GM21529 (cell line): Measurements from ENCODE around the gene GLIS1.

Experiments
- ATAC-seq: cut with Tn5 transposase; IDR thresholded peaks from one replicate; pipeline ENCODE4 v1.9.1; 2021; ENCODE audit not compliant: unreplicated experiment

Gene GLIS1

DNA sequence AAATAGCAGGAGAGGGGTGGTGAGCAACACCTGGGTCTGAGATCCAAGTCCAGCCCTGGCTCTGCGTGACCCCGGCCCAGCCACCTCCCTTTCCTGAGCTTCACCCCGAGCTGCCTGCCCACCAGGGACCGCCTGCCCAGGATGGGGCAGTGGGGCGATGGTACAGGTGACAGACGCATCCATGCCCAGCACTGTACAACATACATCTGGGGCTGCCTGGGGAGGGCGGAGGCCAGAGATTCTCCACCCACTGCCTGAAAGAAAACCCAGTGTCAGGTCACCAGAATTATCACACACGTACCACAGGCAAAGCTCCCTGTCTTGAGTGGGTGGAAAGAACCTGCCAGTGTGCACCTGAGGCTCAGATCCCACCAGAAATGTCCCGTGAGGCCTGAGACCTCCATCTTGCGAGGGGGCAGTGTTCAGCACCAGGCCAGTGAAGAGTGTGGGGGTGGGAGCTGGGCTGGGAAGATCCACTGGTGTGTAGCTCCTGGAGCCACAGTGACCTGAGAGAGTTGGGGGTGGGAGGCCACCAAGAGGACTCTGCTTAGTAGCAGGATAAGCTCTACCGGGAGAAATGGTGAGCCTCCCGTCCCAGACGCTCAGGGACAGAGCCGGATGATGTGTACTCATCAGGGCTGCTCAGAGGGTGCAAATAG, 198.2 kb downstream of the GLIS1 start:
- no peak for ATAC-seq

DNA sequence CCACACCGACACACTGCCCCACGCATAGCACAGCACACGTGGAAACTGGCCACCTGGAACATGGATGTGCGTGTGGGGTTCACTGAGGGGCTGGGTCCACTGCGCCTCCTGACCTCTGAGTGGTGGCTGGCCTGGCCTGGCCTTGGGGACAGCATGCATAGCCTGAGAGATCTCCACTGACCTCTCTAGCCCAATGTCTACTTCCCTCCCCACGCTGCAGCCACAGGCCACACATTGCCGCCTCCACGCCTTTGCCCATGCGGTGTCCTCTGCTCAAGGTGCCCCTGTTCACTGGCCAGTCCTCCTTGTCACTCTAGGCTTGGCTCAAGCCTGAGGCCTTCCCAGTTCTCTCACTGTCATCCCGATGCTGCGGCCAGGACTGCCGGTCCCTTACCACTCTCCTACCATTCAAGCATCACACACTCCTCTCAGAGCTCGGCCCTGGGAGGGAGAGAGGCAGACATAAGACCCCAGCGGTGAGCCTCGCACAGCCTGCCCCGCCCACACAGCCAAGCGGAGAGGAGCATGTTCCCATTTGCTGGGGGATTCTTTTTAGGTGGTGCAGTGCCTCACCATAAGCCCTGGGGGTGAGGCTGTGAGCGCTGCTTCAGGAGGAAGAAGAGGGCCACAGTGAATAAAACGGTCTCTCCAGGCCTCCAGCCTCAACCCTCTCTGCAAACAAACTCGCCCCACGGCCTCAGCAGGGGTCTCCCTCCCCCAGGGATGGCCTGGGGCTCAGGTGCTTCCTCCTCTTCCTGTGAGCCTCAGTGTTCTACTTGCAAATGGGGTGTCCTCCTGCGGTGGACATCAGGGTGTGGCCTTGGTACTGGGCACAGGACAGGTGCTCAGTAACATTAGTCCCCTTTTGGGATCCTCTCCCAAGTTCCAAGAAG, 199.0 kb downstream of the GLIS1 start:
- no peak for ATAC-seq

DNA sequence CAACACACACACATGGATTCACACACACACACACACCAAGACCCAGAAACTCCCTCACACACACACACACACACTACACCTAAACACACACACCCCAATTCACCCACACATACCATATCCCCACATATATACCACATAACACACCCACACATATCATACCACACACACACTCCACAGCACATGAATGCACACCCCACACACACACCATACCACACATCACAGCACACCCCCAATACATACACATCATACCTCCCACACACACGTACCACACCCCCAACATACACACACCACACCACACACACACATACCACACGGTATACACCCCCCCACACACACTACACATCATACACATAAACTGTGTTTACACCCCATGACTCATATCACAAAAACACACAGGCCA, 199.7 kb downstream of the GLIS1 start:
- no peak for ATAC-seq

DNA sequence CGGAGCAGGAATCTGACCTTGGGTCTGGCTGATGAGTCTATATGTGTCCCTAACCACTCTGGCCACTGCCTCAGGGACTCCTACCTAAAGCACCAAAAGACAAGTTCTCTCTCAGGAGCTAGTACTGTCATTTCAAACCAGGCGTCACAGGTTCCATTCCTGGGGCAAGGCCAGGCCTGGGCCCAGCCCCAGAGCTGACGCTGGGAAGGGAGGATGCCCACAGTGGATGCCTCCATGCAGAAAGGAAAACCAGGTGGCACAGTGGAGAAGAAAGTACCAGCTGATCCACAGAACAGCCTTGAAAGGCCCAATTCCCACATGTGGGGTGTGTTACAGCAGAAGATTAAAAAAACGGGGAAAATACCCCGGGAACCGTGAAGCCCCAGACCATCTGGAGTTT, 202.4 kb downstream of the GLIS1 start:
- ATAC-seq: no peak

DNA sequence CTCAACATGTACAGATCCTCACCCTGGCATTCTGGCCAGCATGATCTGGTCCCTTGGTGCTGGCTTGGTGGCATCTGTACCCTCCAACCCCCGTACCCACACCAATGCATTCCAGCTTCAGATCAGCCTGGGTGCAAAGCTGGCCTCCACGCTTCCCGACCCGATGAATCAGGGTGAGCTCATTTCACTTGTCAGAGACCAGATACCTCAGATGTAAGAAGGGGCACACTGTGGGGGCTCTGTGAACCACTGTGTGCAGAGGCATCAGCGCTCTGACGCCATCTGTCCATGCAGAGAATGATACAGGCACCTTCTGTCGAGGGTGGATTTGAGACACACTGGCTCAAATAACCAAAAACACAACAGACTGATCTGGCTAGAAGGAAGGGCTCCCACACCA, 203.1 kb downstream of the GLIS1 start:
- no peak for ATAC-seq

DNA sequence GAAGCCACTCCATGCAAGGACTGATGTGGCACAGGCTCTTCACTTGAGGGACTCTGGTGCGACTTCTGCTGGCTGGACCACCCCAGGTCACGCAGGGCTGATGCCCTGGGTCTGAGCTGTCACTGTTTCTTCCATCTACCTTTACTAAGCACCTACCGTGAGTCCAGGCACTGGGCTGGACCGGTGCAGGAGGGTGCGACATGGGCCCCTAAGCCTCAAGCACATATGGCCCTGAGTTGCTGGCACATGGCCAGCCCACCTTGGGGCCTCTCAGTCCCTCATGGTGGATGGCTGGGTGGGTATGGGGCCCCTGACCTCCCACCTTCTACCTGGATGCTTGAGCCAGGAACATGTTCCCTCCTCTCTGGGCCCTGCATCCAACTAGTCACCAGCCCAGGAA, 203.7 kb downstream of the GLIS1 start:
- ATAC-seq: no peak

DNA sequence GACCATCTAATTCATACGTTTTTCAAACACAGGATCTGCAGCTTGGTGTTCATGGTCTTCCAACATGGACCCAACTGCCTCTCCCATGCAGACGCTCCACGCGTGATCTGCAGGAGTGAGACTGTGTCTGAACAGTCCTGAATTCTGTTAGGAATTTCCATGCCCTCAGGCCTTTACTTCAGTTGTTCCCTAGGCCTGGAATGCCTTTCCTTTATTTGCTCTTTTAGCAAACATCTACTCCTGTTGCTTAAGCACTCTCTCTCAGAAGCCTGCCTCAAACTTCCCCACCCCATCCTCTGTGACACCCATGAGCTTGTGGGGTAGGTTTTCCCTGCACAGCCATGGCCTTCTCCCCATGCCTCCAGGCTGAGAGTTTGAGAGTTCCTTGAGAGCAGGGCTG, 206.1 kb downstream of the GLIS1 start:
- no peak for ATAC-seq

DNA sequence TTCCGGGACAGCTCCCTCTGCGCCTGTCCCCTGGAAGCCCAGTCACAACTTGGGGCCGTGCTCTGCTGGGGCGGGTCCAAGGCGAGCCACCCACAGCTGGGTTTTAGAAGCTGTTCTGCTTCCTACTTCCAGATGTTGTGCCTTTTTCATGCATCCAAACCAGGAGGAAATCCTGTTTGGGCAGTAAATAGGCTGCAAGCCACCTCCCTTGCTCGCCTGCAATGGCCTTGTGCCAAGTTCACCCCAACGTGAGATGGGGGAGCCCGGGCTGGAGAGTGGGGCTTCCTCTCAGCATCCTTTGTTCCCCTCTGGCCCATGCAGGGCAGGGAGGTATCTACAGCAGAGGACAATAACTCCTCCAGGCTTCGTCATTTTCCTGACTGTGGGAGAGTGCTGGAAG, 206.6 kb downstream of the GLIS1 start:
- ATAC-seq: no peak

DNA sequence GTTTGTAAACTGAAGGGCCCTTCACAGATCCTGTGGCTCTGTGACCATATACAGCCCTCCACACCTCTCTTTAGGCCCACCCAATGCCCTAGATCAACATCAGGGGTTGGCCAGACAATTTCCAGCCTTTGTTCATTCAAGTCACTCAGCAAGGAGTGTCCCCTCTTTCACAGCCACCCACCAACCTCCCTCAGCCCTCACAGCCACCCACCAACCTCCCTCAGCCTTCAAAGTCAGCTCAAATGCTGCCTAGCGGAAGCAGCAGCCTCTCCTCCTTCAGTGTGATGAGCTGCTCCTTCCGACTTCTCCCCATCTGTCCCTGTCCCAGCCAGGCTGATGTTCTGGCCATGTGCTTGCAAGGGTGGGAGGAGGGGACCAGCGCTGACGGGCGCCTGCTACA, 208.4 kb downstream of the GLIS1 start:
- ATAC-seq: no peak

DNA sequence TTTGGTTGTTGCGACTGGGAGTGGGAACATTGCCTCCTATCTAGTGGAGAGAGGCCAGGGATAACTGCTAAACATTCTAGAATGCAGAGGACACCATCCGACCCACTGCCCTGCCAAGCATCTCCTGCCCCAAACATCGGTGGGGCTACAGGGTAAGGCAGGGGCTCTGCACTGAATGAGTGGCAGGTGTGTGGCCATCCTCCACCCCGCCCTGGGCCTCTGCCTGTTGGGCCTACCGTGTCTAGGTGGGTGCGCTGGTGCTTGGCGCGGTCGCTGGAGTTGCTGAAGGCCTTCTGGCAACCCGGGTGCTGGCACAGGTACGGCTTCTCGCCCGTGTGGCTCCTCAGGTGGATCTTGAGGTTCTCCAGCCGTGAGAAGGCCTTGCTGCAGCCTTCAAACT, 209.4 kb downstream of the GLIS1 start:
- ATAC-seq: no peak

DNA sequence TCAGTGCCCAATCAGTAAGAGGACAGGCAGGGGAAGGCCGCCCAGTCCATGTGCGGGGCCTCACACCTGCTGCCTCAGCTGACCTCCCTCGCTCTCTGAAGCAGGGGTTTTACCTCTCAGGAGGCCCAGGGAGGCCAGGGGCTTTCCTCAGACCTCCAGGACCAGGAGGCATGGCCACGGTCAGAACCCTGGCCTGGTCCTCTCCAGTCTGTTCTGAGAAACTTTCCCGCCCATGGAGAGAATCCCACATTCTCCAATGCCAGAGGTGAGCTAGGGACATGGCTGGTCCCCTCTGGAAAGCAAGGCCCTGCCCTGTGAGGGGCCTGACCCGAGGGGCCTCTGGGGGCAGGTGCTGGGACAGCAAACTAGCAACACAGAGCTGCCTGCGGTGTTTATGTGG, 211.6 kb downstream of the GLIS1 start:
- no peak for ATAC-seq

DNA sequence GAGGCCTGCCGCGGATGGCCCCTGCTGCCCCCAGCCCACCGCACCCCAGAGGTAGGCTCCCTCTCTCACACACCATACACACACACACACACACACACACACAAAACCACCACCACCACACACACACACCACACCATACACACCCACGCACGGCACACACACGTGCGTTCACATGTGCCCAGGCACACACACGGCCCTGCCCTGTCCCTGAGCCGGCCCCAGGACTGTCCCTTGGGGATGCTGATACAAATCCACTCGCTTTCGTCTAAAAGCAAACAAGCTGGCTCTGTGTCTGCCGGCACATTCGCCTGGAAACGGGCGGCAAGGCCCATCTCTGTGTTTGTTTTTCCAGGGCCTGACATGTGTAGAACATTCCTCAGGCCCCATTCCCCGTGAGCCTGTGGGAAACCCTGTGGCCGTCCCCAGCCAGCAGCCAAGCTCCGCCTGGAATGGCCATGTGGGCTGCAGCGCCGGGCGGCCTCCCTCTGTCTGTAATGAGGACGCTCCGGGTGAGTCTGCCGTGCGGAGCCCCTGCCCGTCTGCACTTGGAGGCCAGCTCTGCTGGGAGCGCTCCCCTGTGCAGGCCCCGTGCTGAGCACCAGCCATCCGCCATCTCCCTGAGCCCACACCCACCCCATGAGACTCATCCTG, 212.4 kb downstream of the GLIS1 start:
- no peak for ATAC-seq

DNA sequence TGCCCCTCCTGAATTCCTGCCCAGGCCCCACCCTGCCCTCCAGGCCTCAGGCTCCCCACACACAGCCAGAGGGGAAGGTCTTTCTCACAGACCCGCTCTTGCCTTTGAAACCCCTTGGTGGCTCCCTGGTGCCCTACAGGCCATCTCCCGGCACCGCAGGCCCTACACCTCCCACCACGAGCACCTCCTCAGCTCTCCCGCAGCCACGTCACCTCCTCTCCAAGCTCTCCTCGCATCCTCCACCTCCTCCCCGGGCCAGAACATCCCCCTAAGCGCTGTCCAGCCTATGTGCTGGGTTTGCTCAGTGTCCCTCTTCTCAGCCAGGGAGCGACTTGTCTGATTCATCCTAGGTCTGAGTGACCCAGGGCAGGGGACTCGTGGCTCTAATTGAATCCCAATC, 213.4 kb downstream of the GLIS1 start:
- ATAC-seq: no peak

DNA sequence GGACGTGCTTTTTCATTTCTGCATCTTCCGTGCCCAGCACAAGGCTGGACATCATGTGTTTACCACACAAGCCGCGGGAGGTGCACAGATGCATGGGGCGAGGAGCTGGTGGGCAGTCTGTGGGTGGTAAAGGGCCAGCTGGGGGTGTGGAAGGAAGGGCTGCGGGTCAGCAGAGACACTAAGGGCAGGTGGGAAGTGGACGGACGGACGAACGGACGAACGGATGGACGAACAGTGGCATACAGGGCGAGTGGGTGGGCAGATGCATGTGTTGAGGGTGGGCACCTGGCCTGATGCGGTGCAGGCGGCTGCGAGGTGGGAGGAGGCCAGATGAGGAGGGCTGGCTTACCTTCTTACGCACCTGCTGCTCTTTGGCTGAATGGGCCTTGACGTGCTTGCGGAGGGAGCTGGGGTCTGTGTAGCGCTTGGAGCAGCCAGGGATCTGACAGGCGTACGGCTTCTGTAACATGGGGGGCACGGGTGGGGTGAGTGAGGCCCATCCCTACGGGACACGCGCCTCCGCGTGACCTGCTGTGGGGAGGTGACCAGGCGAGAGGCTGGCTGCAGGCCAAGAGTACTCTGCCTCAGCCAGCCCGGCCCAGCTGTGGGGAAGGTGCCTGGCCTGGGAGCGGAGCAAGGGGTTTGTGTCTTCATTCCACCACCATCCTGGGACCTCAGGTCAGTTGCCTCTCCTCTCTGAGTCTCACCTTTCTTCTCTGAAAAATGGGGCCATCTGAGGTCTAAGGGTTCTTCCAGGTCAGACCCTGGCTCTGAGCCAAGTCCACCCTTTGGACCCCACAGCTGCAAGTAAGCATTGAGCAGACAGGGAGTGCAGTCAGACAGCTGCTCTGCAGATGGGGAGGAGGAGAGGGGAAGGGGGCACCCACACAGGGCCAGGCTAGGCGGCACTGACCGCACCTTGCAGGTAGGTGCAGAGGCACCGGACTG, 214.3 kb downstream of the GLIS1 start:
- ATAC-seq: no peak

DNA sequence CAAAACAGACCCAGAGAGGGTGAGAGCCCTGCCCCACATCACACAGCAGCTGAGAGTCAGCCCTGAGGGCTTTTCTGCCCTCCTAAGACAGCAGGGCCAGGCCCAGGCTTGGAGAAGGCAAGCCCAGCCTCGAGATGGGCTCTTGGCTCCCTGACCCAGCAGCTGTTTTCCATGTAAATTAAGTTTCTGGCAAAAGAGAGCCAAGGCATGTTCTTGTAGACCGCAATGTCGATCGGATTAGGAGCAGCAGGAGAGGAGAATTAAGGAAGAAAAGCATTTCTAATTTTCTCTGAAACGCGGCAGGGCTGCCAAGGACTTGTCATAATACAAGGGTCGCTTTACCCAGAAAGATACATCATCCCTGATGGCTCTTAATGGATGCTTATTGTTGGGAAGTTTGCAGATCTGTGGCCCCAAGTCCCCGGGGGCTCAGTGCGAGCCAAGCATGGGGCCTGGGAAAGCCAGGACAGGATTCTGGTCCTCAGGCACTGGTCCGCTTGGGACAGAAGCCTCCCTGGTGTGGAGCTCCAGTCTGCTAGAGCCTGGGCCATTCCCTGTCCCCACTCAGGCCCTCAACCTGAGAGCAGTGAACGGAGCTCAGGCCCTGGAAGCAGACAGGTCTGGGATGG, 216.9 kb downstream of the GLIS1 start:
- no peak for ATAC-seq

DNA sequence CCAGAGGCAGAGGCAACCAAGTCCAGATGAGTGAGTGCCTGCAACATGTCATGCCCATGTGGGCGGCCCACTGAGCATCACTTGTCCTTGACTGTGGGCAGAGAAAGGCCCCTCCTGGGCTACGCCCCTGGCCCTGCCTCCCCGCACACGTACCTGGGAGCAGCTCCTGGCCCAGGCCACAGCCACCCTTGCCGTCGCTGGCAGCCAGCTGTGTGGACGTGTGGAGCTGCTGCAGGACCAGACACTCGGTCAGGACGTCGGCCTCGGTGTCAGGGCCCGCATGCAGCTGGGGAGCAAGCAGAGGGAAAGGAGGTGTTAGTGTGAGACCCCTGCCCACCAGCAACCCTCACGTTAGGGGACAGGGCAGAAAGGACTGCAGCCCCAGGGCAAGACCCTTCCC, 218.5 kb downstream of the GLIS1 start:
- no peak for ATAC-seq

DNA sequence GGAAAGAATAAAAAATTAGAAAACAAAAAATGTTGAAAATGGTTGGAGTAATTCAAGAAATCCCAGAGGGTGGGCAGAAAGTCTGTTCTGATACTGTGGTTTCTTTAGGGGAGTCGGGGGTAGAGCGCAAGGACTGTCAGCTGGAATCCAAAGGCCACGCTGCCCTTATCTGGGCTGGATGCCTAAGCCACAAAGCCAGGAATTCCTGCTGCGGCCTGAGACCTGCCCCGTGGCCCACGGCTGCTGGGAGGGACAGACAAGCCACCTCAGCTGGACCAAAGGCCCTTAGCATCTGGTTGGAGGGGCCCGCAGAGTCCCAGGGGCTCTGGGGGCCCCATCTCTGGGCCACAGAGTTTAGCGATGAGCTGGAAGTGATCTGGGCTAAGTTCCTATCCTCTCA, 219.5 kb downstream of the GLIS1 start:
- no peak for ATAC-seq

DNA sequence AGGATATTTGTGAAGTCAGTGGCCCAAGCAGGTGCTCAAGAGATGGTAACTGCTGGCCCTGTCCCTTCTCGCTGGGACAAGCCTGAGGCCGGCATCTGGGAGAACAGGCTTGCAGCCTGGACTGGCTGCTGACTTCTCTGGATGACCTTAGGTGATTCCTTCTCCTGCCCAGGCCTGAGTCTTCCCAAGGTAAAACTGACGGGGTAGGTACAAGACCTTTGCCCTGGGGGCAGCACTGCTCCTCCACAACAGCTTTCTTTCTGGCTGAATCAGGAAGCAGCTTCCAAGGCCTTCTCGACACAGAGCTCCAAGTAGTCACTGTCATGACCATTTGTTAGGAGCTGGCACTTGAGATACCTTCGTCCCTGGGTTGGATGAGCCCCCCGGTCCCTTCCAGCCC, 220.2 kb downstream of the GLIS1 start:
- no peak for ATAC-seq

DNA sequence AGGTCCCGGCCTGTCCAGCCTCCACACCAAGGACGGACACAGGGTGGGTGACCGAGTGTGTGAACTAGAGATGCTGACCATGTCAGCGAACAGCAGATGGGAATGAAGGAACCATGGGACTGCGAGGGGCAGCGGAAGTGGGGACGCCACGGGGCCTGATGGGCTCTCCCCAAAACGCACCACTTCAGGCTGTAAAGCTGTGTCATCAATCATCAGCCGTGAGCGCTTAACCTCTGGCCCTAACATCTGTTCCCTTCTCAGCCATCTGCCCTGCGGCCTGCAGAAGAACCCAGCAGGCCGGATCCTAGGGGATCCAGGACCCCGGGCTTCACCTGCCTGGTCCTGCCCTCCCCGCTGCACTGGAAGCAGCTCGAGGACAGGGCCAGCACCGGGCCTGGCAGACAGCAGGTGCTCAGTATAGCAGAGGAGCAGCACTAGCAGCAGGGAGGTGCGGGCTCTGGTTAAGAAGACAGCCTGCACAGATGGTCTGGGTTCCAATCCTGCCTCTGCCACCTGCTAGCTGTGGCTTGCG, 221.1 kb downstream of the GLIS1 start:
- no peak for ATAC-seq

DNA sequence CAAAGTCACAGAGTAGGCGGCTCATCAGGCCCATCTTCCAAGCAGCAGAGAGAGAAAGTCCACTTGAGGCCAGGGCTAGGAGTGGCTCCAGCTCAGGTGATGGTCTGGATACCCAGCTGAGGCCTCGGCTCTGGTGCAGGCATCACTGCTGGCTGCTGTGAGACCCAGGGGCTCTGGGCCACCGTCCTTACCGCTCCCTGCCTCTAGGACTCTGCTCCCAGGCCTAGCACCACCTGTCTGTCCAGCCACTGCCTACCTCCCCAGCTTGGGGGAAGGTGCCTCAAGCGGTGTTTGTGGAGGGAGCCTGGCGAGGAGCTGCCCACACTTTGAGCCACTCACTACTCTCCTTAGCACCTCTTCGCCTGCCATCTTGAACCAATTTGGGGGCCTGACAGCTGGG, 221.9 kb downstream of the GLIS1 start:
- ATAC-seq: no peak
